Colon (tissue), 2 donors: ENCODE measurements around the gene LBR.
"Not testable (repeated sequence)": the region's sequence is repeated elsewhere in the genome, so short reads cannot be mapped to it uniquely, and the experiment has no call there.

Experiments
- FAIRE-seq: peaks from 2 replicates; lab custom pipeline; 2012; peaks lifted over from hg19 to GRCh38; lab: Jason Lieb, UNC
- donor health status: control.
- donor health status: control.

The LBR gene

GRCh38 chr1:225427235-225428067 lies at the start of gene LBR:
TSS of gene LBR (minus strand) at chr1:225428038. CDS start at chr1:225424075, 3,963 bp downstream.
- FAIRE-seq = no peak

GRCh38 chr1:225477296-225477911 lies 49.6 kb upstream of the LBR start:
- no peak for FAIRE-seq

GRCh38 chr1:225476538-225476988 lies 48.7 kb upstream of the LBR start:
- FAIRE-seq = no peak

GRCh38 chr1:225476100-225476511 lies 48.3 kb upstream of the LBR start:
- FAIRE-seq = no peak

GRCh38 chr1:225474986-225475820 lies 47.4 kb upstream of the LBR start:
- FAIRE-seq = no peak

GRCh38 chr1:225474439-225474985 lies 46.7 kb upstream of the LBR start:
- FAIRE-seq = no peak

- FAIRE-seq = not testable (repeated sequence)
Observed at GRCh38 chr1:225473676-225474438, 46.0 kb upstream of the LBR start.

GRCh38 chr1:225473266-225473665 lies 45.4 kb upstream of the LBR start:
- not testable (repeated sequence) for FAIRE-seq

GRCh38 chr1:225471453-225472301 lies 43.8 kb upstream of the LBR start:
- no peak for FAIRE-seq

- FAIRE-seq = no peak
Observed at GRCh38 chr1:225471109-225471452, 43.2 kb upstream of the LBR start.

- no peak for FAIRE-seq
Observed at GRCh38 chr1:225470211-225471108, 42.6 kb upstream of the LBR start.

- no peak for FAIRE-seq
Observed at GRCh38 chr1:225469051-225469450, 41.2 kb upstream of the LBR start.

GRCh38 chr1:225468270-225469020 lies 40.6 kb upstream of the LBR start:
- no peak for FAIRE-seq

GRCh38 chr1:225467193-225468020 lies 39.6 kb upstream of the LBR start:
- no peak for FAIRE-seq

- no peak for FAIRE-seq
Observed at GRCh38 chr1:225466848-225467192, 39.0 kb upstream of the LBR start.

- no peak for FAIRE-seq
Observed at GRCh38 chr1:225465793-225466517, 38.1 kb upstream of the LBR start.
